LNCAP (cell line): ENCODE results near the gene KRTAP9-7.

ENCODE experiments used
- CTCF ChIP-seq: fragments of 450-650 bp; IDR thresholded peaks from 2 replicates; pipeline ENCODE4 v1.5.1; 2017; ENCODE audit warnings: mild to moderate bottlenecking

Gene KRTAP9-7

GRCh38 chr17:41304091-41304490, 28.6 kb downstream of the KRTAP9-7 start:
- no peak for TF ChIP-seq CTCF

- no peak for TF ChIP-seq CTCF
These were observed 32.1 kb downstream of the KRTAP9-7 start for GRCh38 chr17:41307647-41308046.

DNA sequence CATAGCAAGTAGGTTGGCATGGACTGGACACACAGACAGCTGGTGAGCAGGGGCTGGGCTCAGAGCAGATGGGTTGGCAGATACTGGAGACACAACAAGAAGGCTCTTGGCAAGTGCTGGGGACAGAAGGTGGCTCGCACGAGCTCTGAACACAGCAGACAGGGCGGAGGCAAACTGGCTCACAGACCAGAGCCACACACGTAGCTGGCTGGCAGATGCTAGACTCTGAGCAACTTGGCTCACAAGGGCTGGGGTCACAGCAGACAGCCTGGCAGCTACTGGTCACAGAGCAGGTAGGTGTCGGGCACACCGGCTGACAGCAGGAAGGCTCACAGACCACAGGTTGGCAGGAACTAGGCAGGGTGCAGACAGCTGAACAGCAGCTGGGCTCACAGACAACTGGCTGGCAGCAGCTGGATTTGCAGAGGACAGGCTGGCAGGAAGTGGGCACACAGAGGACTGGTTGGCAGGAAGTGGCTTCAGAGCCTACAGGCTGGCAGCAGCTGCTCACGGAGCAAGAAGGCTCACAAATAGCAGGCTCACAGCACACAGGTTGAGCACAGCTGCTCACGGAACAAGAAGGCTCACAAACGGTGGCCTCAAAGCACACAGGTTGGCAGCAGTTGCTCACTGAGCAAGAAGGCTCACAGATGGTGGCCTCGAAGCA, 32.9 kb downstream of the KRTAP9-7 start:
- TF ChIP-seq CTCF = no peak

DNA sequence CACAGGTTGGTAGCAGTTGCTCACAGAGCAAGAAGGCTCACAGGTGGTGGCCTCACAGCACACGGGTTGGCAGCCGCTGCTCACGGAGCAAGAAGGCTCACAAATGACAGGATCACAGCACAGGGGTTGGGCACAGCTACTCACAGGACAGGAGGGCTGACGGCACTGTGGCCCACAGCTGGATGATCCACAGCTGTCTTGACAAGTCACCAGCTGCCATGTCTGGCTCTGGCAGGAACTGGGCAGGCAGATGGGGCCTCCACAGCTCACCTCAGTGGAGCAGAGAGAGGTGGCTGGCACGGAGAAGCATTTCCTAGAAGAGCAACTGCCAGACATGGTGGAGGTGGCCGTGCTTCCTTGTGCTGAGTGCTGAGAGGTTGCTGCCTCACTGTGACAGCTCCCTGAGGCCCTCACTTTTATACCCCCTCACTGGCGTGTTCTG, 33.4 kb downstream of the KRTAP9-7 start, which contains the start of gene KRTAP16-1:
Gene KRTAP16-1 (minus strand): TSS at position 392 of the 442 bp plus-strand sequence. CDS start 56 bp downstream, at position 336.
- TF ChIP-seq CTCF = no peak

- no peak for TF ChIP-seq CTCF
These were observed 35.6 kb downstream of the KRTAP9-7 start for GRCh38 chr17:41311111-41311510.

DNA sequence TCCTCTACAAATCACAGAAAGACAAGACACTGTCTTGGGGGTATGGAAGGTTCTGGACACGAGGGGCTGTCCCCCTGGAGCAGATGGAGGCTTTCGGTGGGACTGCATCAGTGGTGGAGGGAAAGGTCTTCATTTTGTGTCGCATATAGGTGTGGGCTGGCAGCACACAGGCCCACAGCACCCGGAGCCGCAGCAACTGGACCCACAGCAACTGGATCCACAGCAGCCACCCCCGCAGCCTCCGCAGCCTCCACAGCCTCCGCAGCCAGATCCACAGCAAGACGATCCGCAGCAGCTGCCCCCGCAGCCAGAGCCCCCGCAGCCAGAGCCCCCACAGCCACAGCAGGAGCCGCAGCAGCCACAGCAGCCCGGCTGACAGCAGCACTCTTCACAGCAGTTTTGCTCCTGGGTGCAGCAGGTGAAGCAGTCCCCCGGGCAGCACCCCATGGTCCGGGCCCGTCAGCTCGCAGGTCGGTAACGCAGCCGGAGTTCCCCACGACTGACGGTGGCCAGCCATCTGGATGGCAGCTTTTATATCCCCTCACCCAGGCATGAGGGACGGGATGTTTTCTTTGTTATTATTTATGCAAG, 39.8 kb downstream of the KRTAP9-7 start, which contains the start of gene KRTAP17-1:
Gene KRTAP17-1 (minus strand): TSS at position 507 of the 591 bp plus-strand sequence. CDS start 60 bp downstream, at position 447.
- TF ChIP-seq CTCF = no peak

DNA sequence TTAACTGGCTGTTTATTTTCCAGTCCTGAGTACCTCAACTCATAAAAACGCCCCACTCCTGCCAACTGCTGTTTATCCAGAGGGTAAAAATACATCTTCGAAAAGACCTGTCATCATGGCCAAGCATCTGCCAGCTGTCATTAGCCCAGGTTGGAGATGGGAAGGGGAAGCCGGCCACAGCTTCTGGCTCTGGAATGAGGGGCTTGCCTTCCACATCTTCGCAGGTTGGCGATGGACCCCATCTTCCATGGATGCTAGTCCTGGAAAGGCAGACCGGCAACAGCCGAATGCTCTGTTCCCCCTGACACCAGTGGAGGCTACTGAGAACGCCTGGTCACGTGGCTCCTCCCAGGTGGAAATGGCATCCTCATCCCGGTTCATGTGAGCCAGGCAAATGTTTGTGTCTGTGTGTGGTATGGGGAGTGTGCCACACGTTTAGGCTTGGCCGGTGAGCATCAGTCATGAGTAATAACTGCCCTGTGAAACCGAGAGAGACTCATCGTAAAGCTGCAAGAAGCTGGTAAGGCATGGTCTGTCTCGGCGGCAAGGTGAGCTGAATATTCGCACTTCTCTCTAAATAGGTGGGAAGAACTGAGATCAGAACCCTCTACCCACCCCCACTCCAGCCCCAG, 40.4 kb downstream of the KRTAP9-7 start:
- no peak for TF ChIP-seq CTCF
